HG02870 (cell line): ENCODE measurements around the gene PRR12.

Experiments used
- ATAC-seq: cut with Tn5 transposase; IDR thresholded peaks from one replicate; pipeline ENCODE4 v1.9.1; 2021; ENCODE audit warnings: mild to moderate bottlenecking, moderate library complexity; ENCODE audit not compliant: unreplicated experiment

The PRR12 gene

GRCh38 chr19:49662011-49662410 lies 71.0 kb downstream of the PRR12 start:
- no peak for ATAC-seq

GRCh38 chr19:49663224-49663623 lies 72.2 kb downstream of the PRR12 start:
- ATAC-seq, result no peak

GRCh38 chr19:49664171-49665035 lies 73.4 kb downstream of the PRR12 start:
- no peak for ATAC-seq

- no peak for ATAC-seq
Observed at GRCh38 chr19:49665036-49665350, 74.0 kb downstream of the PRR12 start.

GRCh38 chr19:49665351-49666119 lies 74.6 kb downstream of the PRR12 start, which contains the start of the genes BCL2L12 and IRF3:
TSS of gene BCL2L12 (plus strand) at chr19:49665933. CDS start at chr19:49666693, 760 bp downstream.
TSS of gene IRF3 (minus strand) at chr19:49665857. CDS start at chr19:49664838, 1,019 bp downstream.
- ATAC-seq, result peak; percentile 84

GRCh38 chr19:49666120-49666444 lies 75.1 kb downstream of the PRR12 start:
- ATAC-seq, result no peak

GRCh38 chr19:49667473-49667872 lies 76.5 kb downstream of the PRR12 start:
- no peak for ATAC-seq

GRCh38 chr19:49669516-49669915 lies 78.5 kb downstream of the PRR12 start:
- no peak for ATAC-seq

- ATAC-seq, result no peak
Observed at GRCh38 chr19:49672131-49672919, 81.3 kb downstream of the PRR12 start.
